Spleen (tissue), 7 donors: ENCODE measurements around the gene MED29.

Source experiments
- CTCF ChIP-seq, 11 experiments: fragments of 200-600 bp in 7 of 11; fragments of 450-650 bp in 4 of 11; sonication (generic) in 4 of 11; IDR thresholded peaks in 8 of 11; conservative IDR thresholded peaks in 3 of 11; 1 replicate in 7 of 11; 2 replicates in 4 of 11; pipeline versions ENCODE4 v1.4.0 to v1.8.0; 2016 to 2021; ENCODE audit warnings: antibody characterized with exemption in 11 of 11, inconsistent platforms in 4 of 11, mild to moderate bottlenecking in 1 of 11
- POLR2A ChIP-seq, 3 donors: fragments of 450-650 bp; IDR thresholded peaks; one replicate each; pipeline ENCODE4 v1.5.1; 2017; ENCODE audit warnings: antibody characterized with exemption in 3 of 3, mild to moderate bottlenecking in 1 of 3
- donor health status: DM: no; HTN: no; CAD: no; lungs with moderate emphysema.
- donor health status: DM: no; HTN: no; CAD: no.
- donor health status: DM: no; HTN: no; CAD: no.

- TF ChIP-seq CTCF (IDR thresholded peaks at IDR 0.05 in 8 of 11, conservative IDR thresholded peaks at IDR 0.05 in 3 of 11) = no peak
- no peak for TF ChIP-seq POLR2A (IDR thresholded peaks at IDR 0.05)
Observed at GRCh38 chr19:39425744-39426143, 34.6 kb downstream of the MED29 start.
